Tibial artery (tissue), 4 donors: ENCODE measurements around the gene SLC9A9.

Source experiments
- DNase-seq, 2 donors: peaks; one replicate each; pipeline ENCODE4 v3.0.0-alpha.2; 2019
- H3K27ac ChIP-seq, 2 donors: fragments of 200-600 bp; sonication (generic) in 1 of 2; 1 replicate in 1 of 2; 2 replicates in 1 of 2; pipeline ENCODE4 v1.5.1; 2018 to 2019; ENCODE audit warnings: mild to moderate bottlenecking in 1 of 2
- H3K27me3 ChIP-seq, 2 donors: fragments of 200-600 bp; sonication (generic) in 1 of 2; one replicate each; pipeline versions ENCODE4 v1.5.1 to v1.6.0; 2016 to 2019
- H3K36me3 ChIP-seq, 3 donors: fragments of 200-600 bp; sonication (generic) in 2 of 3; one replicate each; pipeline ENCODE4 v1.5.1; 2016 to 2019; ENCODE audit warnings: mild to moderate bottlenecking in 2 of 3
- H3K4me1 ChIP-seq, 4 donors: fragments of 200-600 bp; sonication (generic) in 2 of 4; 1 replicate in 3 of 4; 2 replicates in 1 of 4; pipeline ENCODE4 v1.5.1; 2016 to 2019
- H3K4me3 ChIP-seq, 2 donors: fragments of 200-600 bp; sonication (generic) in 1 of 2; 1 replicate in 1 of 2; 2 replicates in 1 of 2; pipeline ENCODE4 v1.5.1; 2018 to 2019; ENCODE audit warnings: mild to moderate bottlenecking in 2 of 2
- H3K9me3 ChIP-seq, 3 donors: fragments of 200-600 bp; sonication (generic) in 1 of 3; one replicate each; pipeline ENCODE4 v1.5.1; 2016 to 2019
- intact Hi-C: fragments of 100-400 bp; cut with DNase I; formaldehyde crosslinking; loops from one replicate; pipeline ENCODE4 v1.15.0; 2023; ENCODE audit warnings: low total_unique reads
- TF ChIP-seq, protein P1 (sequence below), 2 experiments: fragments of 200-600 bp in 1 of 2; fragments of 450-650 bp in 1 of 2; IDR thresholded peaks; one replicate each; pipeline ENCODE4 v1.5.1; 2017 to 2019; ENCODE audit warnings: antibody characterized with exemption in 2 of 2, mild to moderate bottlenecking in 1 of 2, moderate library complexity in 1 of 2

Gene SLC9A9

DNA sequence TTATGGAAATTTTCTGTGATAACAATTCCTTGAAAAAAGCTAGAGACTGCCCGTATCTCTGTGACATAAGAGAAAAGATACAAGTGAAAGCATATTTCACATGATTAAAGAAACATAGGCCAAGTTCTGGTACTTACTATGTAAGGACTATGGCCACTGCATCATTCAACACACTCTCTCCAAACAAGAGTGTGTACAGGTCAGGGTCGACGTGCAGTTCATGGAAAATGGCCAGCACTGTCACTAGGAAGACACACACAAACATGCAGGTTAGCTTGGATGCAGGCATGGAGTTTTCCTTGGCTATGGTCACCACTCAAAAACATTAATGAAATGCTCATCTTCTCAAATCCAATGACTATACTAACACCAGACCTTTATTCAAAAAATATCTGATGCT lies 196.2 kb downstream of the SLC9A9 start:
- Histone ChIP-seq H3K4me3 (no peak overlapping the region), H3K9me3 (no peaks in the 10 kb centered on the region), H3K4me1 (no peaks in the 10 kb centered on the region), H3K27me3 (no peaks in the 10 kb centered on the region), H3K36me3 (peaks cover 0 to 10% (median 0%) of the 10 kb centered on the region in 3 donors), H3K27ac (no peak overlapping the region)
- no peak for DNase-seq
- intact Hi-C loops, result no loop called here
- TF ChIP-seq, protein P1, sequence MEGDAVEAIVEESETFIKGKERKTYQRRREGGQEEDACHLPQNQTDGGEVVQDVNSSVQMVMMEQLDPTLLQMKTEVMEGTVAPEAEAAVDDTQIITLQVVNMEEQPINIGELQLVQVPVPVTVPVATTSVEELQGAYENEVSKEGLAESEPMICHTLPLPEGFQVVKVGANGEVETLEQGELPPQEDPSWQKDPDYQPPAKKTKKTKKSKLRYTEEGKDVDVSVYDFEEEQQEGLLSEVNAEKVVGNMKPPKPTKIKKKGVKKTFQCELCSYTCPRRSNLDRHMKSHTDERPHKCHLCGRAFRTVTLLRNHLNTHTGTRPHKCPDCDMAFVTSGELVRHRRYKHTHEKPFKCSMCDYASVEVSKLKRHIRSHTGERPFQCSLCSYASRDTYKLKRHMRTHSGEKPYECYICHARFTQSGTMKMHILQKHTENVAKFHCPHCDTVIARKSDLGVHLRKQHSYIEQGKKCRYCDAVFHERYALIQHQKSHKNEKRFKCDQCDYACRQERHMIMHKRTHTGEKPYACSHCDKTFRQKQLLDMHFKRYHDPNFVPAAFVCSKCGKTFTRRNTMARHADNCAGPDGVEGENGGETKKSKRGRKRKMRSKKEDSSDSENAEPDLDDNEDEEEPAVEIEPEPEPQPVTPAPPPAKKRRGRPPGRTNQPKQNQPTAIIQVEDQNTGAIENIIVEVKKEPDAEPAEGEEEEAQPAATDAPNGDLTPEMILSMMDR (IDR thresholded peaks at IDR 0.05), result no peak

DNA sequence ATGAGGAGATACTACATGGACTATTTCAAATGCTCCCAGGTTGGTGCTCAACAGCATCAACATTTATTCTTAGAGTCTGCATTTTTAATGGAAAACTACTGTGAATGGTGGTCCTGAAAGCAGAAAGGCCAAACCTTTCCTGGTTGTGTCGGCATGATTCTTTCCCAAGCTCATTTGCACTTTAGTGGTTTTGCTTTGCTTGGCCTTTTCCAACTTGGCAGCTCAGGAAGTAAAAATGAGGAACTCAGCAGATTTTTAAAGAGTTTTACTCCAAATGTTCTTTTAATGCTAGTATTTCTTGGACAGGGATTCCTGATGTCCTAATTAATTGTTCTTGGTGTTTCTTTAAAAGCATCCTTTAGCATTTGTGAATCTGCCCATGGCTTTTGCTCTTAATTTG lies 197.4 kb downstream of the SLC9A9 start:
- no peaks in the 10 kb centered on the region for H3K4me1 ChIP-seq
- H3K4me3 ChIP-seq, result no peak overlapping the region
- no peaks in the 10 kb centered on the region for H3K27me3 ChIP-seq
- TF ChIP-seq, protein P1 (IDR thresholded peaks at IDR 0.05), result no peak
- H3K36me3 ChIP-seq, result peaks cover 0 to 10% (median 0%) of the 10 kb centered on the region in 3 donors
- H3K9me3 ChIP-seq, result no peaks in the 10 kb centered on the region
- no peak overlapping the region for H3K27ac ChIP-seq
- no peak for DNase-seq
- intact Hi-C loops, result no loop called here

GRCh38 chr3:143650120-143650519 lies 198.1 kb downstream of the SLC9A9 start:
- TF ChIP-seq, protein P1 (IDR thresholded peaks at IDR 0.05), result no peak
- intact Hi-C loops, result no loop called here
- no peak overlapping the region for H3K27ac ChIP-seq
- H3K4me1 ChIP-seq, result no peaks in the 10 kb centered on the region
- no peaks in the 10 kb centered on the region for H3K27me3 ChIP-seq
- no peak overlapping the region for H3K4me3 ChIP-seq
- peaks cover 0 to 10% (median 0%) of the 10 kb centered on the region in 3 donors for H3K36me3 ChIP-seq
- no peak for DNase-seq
- no peaks in the 10 kb centered on the region for H3K9me3 ChIP-seq

DNA sequence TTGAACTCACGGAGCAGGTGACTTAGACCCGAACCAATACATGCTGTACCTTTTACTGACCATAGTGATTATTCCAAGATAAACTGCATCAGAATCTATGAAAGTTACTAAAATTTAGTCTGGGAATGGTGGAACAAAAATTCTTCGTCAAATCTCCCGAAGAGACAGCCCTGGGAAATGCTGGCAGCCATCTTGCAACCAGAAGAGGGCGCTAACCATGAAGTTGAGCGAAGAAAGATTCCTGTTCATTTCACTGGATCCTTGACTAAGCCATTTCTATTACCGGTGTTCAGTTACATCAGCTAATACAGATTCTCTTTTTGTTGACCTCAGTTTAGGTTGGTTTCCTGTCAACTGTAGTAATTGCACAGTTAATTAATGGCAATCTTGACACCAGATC lies 199.6 kb downstream of the SLC9A9 start:
- H3K27ac ChIP-seq, result no peak overlapping the region
- H3K36me3 ChIP-seq, result peaks cover 0 to 10% (median 0%) of the 10 kb centered on the region in 3 donors
- intact Hi-C loops, result no loop called here
- no peaks in the 10 kb centered on the region for H3K4me1 ChIP-seq
- no peaks in the 10 kb centered on the region for H3K27me3 ChIP-seq
- no peak overlapping the region for H3K4me3 ChIP-seq
- TF ChIP-seq, protein P1 (IDR thresholded peaks at IDR 0.05), result no peak
- H3K9me3 ChIP-seq, result no peaks in the 10 kb centered on the region
- no peak for DNase-seq

- Histone ChIP-seq H3K27me3 (no peaks in the 10 kb centered on the region), H3K4me3 (no peak overlapping the region), H3K9me3 (no peaks in the 10 kb centered on the region), H3K36me3 (peaks cover 0 to 10% (median 0%) of the 10 kb centered on the region in 3 donors), H3K27ac (no peak overlapping the region), H3K4me1 (no peaks in the 10 kb centered on the region)
- intact Hi-C loops, result no loop called here
- TF ChIP-seq, protein P1 (IDR thresholded peaks at IDR 0.05), result no peak
- no peak for DNase-seq
Measured at GRCh38 chr3:143648218-143648617, 200.1 kb downstream of the SLC9A9 start.
